G401 (cell line): Measurements from ENCODE around the gene GPR17. TPM values are rescaled to one million over a fixed set of nuclear protein-coding genes. Genes with fewer than 3 reads are reported as not detected.

Experiments used
- DNase-seq: peaks from one replicate; pipeline ENCODE4 v3.0.0-alpha.2; 2015; ENCODE audit warnings: low spot score
- in situ Hi-C: cut with HindIII; loops from 2 replicates; pipeline ENCODE4 v1.10.0; 2016; ENCODE audit warnings: low sequenced_read_pairs, mixed read lengths
- total RNA-seq: library from RNA; depleted of rRNA; stranded (reverse); fragments of >200 nt; shearing (Covaris generic); gene quantifications from 2 replicates; pipeline ENCODE4 v1.2.3, GENCODE V29; 2014

GPR17 gene
- total RNA-seq, 1 experiment from 2014 or later: not detected

- no peak for DNase-seq
- in situ Hi-C loops: no loop called here
Observed at GRCh38 chr2:127650785-127651380, 4.9 kb downstream of the GPR17 start.

- in situ Hi-C loops: no loop called here
- no peak for DNase-seq
Observed at GRCh38 chr2:127651381-127651809, 5.4 kb downstream of the GPR17 start.

DNA sequence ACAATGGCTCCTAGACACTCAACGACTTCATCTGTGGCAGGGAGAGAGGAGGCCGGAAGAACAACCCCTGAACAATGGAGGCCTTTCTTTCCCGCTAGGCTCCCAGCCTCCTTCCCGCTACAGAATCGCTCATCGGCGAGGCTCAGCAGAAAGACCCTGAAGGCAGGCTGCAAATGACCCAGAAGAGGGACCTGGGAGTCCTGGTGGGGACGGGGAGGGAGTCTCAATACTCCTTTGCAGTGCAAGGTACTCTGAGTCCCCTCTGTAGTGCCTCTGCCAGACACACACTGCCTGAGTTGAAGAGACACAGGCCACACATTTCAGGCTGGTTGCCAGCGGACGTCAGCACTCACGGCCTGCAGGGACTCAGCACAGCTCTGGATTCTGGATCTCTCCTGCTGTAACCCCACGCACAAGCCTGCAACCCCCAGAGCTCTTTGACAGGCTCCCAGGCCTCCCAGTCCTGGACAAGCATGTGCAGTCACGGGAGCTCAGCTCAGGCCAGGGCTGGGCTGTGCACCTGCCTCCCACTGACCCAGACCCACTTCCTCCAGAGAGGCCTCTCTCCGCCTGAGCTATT lies 6.1 kb downstream of the GPR17 start:
- in situ Hi-C loops: no loop called here
- DNase-seq: no peak

- in situ Hi-C loops: no loop called here
Observed at GRCh38 chr2:127652786-127653357, 6.9 kb downstream of the GPR17 start.

GRCh38 chr2:127653421-127654083 lies 7.6 kb downstream of the GPR17 start:
- in situ Hi-C loops: no loop called here
- DNase-seq: no peak

More at GRCh38 chr2:127652786-127653357, 6.9 kb downstream of the GPR17 start:
- no peak for DNase-seq

- in situ Hi-C loops: no loop called here
- DNase-seq: no peak
Observed at GRCh38 chr2:127654084-127654837, 8.3 kb downstream of the GPR17 start.

DNA sequence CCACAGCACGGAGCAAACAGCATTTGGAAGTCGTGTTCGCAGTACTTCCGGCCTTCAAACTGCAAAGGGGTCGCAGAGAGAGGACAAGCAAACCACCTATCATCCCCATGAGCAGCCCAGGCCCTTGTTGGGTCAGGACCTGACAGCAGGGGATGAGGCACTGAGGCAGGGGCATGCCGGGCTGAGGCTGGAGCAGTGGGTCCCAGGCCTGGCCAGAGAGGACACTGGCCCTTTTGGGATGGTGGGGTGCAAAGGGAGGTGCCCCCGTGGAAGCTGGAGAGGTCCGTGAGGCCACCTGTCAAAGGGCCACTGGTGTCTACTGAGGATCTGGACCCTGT lies 8.9 kb downstream of the GPR17 start:
- no peak for DNase-seq
- in situ Hi-C loops: no loop called here

- in situ Hi-C loops: no loop called here
Observed at GRCh38 chr2:127655209-127656073, 9.5 kb downstream of the GPR17 start.

DNA sequence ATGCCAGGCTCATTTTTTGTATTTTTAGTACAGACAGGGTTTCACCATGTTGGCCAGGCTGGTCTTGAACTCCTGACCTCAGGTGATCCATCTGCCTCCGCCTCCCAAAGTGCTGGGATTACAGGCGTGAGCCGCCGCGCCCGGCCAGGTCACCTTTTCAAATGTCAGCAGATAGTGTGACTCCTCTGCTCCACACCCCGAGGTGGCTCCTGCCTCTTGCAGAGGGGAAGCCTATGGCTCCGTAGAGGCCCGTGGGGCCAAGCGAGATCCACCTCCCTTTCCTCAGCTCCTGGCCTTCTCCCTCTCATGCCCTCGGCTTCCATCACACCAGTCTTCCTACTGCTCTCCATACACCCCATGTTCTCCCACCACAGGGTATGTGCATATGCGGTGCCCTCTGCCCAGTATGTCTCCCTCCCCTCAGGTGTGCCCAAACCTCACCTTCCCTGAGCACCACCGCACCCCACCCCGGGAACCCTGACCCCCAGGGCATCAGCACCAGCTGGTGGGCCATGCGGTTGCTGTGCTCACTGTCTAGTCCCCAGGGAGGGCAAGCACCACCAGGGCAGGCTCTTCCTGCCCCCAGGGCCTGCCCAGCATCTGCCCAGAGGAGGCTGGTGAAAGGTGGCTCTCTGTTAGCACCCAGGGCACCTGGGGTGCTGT lies 10.7 kb downstream of the GPR17 start:
- in situ Hi-C loops: no loop called here
- no peak for DNase-seq

More at GRCh38 chr2:127655209-127656073, 9.5 kb downstream of the GPR17 start:
- no peak for DNase-seq

GRCh38 chr2:127657232-127657595 lies 11.3 kb downstream of the GPR17 start:
- in situ Hi-C loops: no loop called here
- DNase-seq: no peak

DNA sequence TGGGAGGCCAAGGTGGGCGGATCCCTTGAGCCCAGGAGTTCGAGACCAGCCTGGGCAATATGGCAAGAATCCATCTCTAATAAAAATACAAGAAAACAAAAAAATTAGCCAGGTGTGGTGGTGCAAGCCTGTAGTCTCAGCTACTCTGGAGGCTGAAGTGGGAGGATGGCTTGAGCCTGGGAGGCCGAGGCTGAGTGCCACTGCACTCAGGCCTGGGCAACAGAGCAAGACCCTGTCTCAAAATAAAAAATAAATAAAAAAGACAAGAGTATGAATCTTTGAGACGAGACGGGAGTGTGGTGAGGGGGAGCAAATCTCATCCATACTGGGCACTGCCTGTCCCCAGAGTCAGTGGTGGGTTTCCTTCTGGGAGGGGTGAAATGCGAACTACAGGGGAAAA lies 12.2 kb downstream of the GPR17 start:
- in situ Hi-C loops: no loop called here
- no peak for DNase-seq

DNA sequence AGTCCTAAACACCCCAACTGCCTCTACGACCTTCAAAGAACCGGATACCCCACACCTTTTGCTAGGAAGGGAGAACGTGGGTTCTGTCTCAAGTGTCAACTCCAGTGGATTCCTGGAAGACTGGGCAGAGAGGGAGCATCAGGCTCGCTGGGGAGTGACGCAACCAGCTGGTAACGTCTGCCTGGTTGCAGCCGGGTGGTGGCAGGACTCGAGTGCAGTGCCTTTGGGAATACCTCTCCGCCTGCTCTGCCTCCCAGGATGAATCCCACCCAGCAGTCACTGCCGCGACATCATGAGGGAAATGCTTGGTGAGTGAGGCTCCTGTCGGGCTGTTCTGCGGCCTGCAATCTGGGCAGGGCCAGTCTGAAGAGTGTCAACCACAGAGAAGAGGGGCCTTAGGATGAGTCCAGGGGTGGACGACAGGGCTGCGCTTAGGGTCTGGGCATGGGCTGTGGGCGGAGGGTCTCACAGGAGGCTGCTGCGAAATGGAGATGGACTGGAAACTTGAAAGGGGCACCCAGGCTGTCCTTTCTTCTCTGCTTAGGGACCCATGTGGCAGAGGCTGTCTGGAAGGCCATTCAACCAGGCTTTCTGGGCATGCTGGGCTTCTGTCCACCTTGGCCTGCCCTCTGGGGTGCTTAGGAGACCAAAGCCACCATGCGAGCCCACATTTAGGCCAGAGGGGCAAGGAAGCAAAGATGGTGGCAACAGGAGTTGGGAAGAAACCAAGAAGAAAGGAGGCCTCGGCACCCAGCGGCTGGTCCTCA lies 12.9 kb downstream of the GPR17 start:
- in situ Hi-C loops: no loop called here
- DNase-seq: no peak

GRCh38 chr2:127659408-127660290 lies 13.7 kb downstream of the GPR17 start:
- DNase-seq: no peak
- in situ Hi-C loops: no loop called here

- in situ Hi-C loops: no loop called here
- DNase-seq: no peak
Observed at GRCh38 chr2:127660291-127660578, 14.3 kb downstream of the GPR17 start.

GRCh38 chr2:127661072-127661649 lies 15.2 kb downstream of the GPR17 start:
- DNase-seq: no peak
- in situ Hi-C loops: no loop called here

DNA sequence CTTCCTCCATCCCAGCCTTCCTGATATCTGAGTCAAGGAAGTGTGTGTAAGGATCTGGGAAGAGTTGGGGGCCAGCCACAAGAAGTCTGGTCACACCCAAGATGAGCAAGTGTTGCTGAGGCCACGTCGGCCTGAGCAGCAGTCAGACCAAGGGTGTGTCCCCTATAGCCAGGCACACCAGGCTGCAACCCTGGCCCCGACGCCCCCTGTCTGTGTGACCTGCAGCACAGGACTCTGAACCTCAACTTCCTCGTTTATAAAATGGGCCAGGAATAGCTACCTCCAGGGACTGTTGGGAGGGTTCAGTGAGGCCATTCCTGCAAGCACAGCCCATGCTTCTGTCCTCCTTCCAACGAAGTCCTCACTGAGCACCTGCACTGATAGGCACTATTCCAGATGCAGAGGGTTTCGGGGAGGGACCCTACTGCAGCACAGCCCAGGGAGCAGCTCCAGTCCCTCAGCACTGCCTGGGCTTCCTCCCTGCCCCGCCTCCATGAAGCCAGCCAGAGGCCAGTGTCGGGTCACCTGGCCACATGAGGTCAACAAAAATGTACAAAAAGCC lies 16.1 kb downstream of the GPR17 start:
- no peak for DNase-seq
- in situ Hi-C loops: no loop called here
